ENCODE measurements around the gene ATE1.

GRCh38 chr10:121774404-121774803, 153.4 kb downstream of the ATE1 start:
- TF ChIP-seq CTCF (IDR thresholded peaks at IDR 0.05), result no peak
- no peak for TF ChIP-seq NFYB (CRISPR knock-in tag; conservative IDR thresholded peaks at IDR 0.05; ENCODE audit: low read depth)
- no peak for TF ChIP-seq FOXJ3 (CRISPR knock-in tag; IDR thresholded peaks at IDR 0.05; ENCODE audit: borderline replicate concordance)
- TF ChIP-seq NR2C2 (CRISPR knock-in tag; IDR thresholded peaks at IDR 0.05), result no peak
- TF ChIP-seq ERG (CRISPR knock-in tag; IDR thresholded peaks at IDR 0.05), result no peak
- TF ChIP-seq, protein P1, sequence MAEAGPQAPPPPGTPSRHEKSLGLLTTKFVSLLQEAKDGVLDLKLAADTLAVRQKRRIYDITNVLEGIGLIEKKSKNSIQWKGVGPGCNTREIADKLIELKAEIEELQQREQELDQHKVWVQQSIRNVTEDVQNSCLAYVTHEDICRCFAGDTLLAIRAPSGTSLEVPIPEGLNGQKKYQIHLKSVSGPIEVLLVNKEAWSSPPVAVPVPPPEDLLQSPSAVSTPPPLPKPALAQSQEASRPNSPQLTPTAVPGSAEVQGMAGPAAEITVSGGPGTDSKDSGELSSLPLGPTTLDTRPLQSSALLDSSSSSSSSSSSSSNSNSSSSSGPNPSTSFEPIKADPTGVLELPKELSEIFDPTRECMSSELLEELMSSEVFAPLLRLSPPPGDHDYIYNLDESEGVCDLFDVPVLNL (CRISPR knock-in tag; IDR thresholded peaks at IDR 0.05; ENCODE audit: borderline replicate concordance, low read depth), result no peak
- TF ChIP-seq, protein P2, sequence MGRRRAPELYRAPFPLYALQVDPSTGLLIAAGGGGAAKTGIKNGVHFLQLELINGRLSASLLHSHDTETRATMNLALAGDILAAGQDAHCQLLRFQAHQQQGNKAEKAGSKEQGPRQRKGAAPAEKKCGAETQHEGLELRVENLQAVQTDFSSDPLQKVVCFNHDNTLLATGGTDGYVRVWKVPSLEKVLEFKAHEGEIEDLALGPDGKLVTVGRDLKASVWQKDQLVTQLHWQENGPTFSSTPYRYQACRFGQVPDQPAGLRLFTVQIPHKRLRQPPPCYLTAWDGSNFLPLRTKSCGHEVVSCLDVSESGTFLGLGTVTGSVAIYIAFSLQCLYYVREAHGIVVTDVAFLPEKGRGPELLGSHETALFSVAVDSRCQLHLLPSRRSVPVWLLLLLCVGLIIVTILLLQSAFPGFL (CRISPR knock-in tag; IDR thresholded peaks at IDR 0.05; ENCODE audit: borderline replicate concordance), result no peak
- no peak for TF ChIP-seq SMAD3 (CRISPR knock-in tag; IDR thresholded peaks at IDR 0.05; ENCODE audit: borderline replicate concordance)
- TF ChIP-seq, protein P3, sequence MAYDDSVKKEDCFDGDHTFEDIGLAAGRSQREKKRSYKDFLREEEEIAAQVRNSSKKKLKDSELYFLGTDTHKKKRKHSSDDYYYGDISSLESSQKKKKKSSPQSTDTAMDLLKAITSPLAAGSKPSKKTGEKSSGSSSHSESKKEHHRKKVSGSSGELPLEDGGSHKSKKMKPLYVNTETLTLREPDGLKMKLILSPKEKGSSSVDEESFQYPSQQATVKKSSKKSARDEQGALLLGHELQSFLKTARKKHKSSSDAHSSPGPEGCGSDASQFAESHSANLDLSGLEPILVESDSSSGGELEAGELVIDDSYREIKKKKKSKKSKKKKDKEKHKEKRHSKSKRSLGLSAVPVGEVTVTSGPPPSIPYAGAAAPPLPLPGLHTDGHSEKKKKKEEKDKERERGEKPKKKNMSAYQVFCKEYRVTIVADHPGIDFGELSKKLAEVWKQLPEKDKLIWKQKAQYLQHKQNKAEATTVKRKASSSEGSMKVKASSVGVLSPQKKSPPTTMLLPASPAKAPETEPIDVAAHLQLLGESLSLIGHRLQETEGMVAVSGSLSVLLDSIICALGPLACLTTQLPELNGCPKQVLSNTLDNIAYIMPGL (CRISPR knock-in tag; IDR thresholded peaks at IDR 0.05), result no peak
- no peak for TF ChIP-seq SP1 (CRISPR knock-in tag; conservative IDR thresholded peaks at IDR 0.05)
- TF ChIP-seq TP53 (CRISPR knock-in tag; IDR thresholded peaks at IDR 0.05), result no peak
- TF ChIP-seq ATF6 (CRISPR knock-in tag; IDR thresholded peaks at IDR 0.05), result no peak
- TF ChIP-seq TCF7 (CRISPR knock-in tag; IDR thresholded peaks at IDR 0.05; ENCODE audit: low read depth), result no peak

All from WTC11 (cell line).